Myocyte (in vitro differentiated cells): ENCODE data around the gene PDXDC1. TPM values are rescaled to one million over a fixed set of nuclear protein-coding genes. Genes with fewer than 3 reads are reported as not detected.
"Not testable (repeated sequence)": the region's sequence is repeated elsewhere in the genome, so short reads cannot be mapped to it uniquely, and the experiment has no call there.

ENCODE experiments used
- DNase-seq: peaks from one replicate; pipeline ENCODE4 v3.0.0-alpha.2; 2012; ENCODE audit warnings: low read depth
- total RNA-seq: library from RNA; depleted of rRNA; stranded (reverse); fragments of >200 nt; gene quantifications from 2 replicates; pipeline ENCODE4 v1.2.3, GENCODE V29; 2014

The PDXDC1 gene
- total RNA-seq, 1 donor from 2014 or later: 81.1 TPM

DNA sequence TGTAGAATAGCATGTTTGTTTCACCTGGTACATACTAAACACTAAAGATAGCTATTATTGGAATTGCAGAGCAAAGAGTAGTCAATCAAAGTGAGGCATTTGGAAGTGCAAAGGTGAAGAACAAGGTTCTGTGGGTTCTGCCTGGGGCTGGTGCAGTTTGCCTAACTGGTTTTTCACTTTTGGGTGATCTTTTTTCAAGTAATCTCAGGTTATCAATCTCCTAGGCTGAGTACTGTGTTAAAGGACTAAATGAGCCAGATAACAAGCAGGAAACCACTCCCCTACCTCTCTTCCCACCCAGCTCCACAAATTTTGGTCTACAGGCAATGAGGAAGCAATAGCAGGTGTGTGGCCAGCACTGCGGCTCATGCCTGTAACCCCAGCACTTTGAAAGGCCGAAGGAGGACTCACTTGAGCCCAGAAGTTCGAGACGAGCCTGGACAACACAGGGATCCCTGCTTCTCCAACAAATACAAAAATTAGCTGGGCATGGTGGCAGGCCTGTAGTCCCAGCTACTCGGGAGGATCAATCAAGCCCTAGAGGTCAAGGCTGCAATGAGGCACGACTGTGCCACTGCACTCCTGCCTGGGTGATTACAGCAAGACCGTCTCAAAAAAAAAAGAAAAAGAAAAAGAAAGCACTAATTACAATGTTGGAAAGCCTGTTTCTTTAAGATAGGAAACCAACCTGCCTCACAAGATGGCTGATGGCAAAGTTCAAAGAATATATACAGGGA lies 83.0 kb downstream of the PDXDC1 start:
- DNase-seq: no peak

GRCh38 chr16:15059324-15059723 lies 84.5 kb downstream of the PDXDC1 start:
- no peak for DNase-seq

DNA sequence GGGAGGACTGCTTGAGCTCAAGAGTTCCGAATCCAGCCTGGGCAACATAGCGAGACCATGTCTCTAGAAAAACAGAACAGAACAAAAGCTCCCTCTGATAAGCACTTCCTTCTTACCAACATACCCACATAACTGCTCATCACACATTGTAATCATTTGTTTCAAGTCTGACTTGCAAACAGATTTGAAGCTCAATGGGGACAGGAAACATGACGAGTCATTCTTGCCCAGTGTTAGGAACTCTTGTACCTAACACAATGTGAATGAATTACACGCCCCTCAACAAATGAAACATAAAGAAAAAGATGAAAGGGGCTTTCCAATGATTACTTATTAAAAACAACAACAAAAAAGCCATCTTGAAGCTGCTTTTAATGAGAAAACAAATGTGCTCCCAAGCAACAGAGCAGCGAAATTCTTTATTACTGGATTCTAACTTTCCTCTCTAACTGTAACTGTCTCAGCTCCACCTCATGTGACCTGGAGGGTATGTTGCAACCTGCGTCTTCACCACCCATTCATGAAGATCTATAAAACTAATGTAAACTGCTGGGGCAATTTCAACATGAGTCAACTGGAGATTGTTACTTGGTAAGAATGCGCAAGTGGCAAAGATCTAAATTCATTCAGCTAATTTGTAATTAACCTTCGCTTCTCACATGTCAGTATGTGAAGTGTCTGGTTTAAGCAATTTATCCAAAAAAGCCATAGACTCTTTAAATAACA lies 87.4 kb downstream of the PDXDC1 start:
- DNase-seq: not testable (repeated sequence)

DNA sequence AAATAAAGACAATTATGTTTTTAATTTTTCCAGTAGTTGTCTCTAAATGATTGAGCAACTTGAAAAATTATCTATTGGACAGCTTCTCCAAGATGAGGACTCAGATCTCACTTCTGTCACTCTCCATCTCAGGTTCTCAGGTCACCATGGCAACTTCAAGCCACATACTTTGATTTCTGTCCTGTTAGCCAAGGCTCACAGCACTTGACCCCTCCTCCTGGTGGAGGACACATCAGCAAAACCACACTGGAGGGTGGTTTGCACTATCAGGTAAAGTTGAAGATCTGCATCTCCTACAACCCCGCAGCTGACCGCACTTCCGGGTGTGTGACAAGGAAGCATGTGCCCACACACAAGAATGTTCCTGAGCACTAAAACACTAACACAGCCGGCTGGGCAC lies 91.1 kb downstream of the PDXDC1 start:
- DNase-seq: not testable (repeated sequence)

- not testable (repeated sequence) for DNase-seq
These were observed 91.9 kb downstream of the PDXDC1 start for GRCh38 chr16:15066690-15067089.

DNA sequence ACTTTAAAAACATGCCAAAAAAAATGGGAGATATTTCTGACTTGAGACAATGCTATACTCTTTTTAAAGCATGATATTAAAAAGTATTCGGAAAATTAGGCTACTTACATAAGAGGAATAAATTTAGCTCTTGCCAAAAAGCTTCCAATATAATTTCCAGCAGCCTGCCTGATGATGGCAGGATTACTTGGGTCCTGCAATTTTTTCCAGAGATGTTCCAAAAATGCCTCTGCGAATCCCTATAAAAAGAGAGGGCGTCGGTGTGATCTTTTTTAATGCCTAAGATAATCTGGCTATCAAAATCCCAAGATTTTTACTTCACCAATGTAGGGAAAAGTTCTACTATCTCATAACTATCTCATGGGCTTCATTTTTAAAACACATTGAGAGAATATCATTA lies 96.2 kb downstream of the PDXDC1 start:
- not testable (repeated sequence) for DNase-seq

DNA sequence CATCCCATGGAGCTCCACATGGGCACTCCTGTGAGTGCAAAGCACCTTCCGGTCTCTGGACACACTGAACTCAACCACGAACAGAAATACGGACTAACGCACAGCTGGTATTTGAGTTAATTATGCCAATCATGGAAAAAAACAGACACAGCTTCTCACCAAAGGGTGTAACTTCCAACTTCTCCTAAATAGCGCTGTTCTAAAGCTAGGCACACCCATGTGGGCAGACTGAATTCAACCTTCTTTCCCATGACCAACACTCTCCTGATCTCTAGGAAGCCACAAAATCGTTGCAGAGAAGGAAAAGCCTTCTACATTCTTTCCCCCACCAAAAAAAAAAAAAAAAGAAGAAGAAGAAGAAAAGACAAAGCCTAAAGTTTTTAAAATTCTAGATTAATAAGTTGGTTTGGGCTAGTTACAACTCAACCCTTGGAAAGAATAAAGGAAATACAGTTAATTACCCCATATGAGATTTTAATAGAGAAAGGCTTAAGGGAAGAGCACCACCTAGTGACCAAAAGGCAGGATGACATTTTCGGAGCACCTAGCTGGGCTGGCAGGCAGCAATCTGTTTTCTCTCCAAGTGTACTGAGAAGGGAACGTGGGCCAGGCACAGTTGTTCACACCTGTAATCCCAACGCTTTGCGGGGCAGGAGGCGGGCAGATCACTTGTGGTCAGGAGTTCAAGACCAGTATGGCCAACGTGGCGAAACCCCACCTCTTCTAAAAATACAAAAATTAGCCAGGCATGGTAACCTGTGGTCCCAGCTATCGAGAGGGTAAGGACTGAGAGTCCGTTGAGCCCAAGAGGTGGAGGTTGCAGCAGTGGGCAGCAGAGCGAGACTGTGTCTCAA lies 97.3 kb downstream of the PDXDC1 start:
- DNase-seq: not testable (repeated sequence)

GRCh38 chr16:15073101-15073500 lies 98.3 kb downstream of the PDXDC1 start:
- no peak for DNase-seq

DNA sequence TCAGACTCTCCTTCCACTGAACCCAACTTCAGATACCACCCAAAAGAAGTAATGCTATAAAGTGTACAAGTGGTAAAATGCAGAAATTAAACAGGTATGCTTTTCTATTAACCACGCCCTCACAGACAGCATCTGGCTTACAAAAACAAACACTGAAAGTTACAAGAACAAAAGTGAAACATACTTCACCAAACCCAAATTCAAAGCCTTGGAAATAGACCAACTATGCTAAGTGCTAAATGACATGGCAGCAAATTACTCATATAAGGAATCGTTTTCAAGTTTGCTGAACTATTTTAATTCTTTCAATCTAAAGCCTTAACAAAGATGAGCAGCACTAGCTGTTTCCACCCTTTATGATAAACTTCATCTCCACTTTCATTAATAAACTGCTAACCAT lies 101.3 kb downstream of the PDXDC1 start:
- DNase-seq: not testable (repeated sequence)

DNA sequence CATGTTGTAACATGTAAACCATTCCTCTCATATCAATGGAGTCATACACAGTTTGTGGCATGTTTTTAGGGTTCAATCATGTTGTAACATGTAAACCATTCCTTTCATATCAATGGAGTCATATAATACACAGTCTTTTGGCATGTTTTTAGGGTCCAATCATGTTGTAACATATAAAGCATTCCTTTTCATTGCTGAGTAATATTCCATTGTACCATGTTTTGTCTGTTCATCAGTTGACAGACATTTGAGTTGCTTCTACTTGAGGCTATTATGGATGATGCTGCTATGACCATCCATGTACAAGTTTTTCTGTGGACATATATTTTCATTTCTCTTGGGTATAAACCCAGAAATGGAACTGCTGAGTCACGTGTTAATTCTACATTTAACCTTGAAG lies 106.1 kb downstream of the PDXDC1 start:
- DNase-seq: not testable (repeated sequence)

- DNase-seq: not testable (repeated sequence)
These were observed 108.0 kb downstream of the PDXDC1 start for GRCh38 chr16:15082788-15083187.

DNA sequence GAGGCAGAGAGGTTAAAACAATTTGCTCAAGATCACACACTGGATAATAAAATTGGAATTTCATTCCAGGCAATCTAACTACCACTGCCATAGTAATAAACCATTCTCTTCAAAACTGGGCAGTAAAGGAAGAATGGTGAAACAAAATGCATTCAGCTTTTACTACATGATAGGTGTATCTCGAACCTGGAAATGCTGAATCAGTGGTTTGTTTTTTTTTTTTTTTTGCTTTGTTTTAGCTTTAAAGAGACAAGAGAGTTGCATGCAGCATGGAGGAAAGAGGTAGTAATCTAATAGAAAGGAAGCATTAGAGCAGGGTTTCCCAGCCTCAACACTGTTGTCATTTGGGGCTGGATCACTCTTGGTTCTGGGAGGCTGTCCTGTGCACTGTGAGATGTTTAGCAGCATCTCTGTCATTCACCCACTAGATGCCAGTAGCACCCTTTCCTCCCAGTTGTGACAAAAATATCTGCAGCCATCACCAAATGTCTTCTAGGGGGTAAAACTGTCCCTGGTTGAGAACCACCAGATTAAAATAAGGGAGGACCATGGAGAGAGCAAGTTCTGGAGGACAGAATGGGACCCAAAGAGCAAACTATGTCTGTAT lies 115.9 kb downstream of the PDXDC1 start:
- DNase-seq: not testable (repeated sequence)

DNA sequence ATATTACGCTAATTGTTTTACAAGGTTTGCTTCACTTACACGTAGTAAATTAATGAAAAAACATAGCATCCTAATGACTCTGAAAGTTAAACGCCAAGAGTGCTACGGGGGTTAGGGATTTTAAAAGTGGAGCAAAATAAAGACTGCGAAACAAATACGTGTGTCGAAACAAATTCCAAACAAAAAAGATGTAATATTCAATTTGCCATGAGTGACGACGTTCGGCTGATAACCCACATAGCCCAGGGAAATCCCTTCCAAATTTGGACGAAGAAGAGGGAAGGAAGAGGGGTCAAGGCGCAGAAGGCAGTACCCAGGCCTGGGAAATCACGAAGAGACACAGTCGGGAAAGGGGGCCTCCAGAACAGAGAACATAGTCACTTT lies 118.7 kb downstream of the PDXDC1 start:
- DNase-seq: not testable (repeated sequence)

DNA sequence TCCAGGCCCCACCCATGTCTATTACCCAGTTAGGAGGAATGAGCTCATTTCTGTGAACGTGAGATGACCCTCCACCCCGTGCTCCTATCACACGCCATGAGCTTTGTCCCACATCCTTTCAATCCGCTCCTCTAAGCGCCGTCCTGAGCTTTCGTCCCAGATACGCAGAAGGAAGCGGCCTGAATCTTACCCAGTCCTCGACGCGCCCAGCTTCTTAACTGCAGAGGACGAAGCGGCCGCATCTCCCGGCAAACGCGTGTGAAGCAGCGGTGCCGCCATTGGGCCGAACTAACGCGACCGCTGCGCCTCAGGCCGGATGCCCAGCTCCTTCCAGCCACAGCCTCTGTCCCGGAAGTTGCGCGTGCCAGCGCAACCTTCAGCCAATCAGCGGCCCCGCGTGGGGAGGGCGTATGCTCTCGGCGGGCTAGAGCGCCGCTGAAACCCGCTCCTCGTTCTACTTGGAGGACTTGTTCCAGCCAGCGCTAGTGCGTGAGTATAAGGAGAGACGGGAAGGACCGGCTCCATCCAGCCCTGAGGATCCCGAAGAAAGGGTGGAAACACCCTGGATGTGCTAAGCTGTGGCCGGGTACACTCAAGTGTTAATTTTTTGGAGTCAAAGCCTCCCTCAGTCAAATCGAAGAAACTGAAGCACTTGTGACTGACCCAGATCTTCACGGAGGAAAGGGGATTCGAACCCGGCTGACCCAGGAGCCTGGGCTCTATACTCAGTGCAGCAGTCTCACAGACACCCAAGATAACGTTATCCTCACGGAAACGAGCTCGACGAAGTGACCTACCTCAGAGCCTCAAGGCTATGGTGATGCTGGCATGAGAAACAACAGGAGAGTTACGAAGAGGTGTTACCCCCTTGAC lies 119.4 kb downstream of the PDXDC1 start, which contains the start of gene RRN3:
Gene RRN3 (minus strand): TSS at position 318 of the 873 bp plus-strand sequence. CDS start 39 bp downstream, at position 279.
- peak; percentile 95 for DNase-seq

- not testable (repeated sequence) for DNase-seq
These were observed 121.8 kb downstream of the PDXDC1 start for GRCh38 chr16:15096583-15096972.

GRCh38 chr16:15099366-15099909 lies 124.6 kb downstream of the PDXDC1 start:
- DNase-seq: not testable (repeated sequence)

- peak; percentile 1 for DNase-seq
These were observed 125.7 kb downstream of the PDXDC1 start for GRCh38 chr16:15100372-15100987.

DNA sequence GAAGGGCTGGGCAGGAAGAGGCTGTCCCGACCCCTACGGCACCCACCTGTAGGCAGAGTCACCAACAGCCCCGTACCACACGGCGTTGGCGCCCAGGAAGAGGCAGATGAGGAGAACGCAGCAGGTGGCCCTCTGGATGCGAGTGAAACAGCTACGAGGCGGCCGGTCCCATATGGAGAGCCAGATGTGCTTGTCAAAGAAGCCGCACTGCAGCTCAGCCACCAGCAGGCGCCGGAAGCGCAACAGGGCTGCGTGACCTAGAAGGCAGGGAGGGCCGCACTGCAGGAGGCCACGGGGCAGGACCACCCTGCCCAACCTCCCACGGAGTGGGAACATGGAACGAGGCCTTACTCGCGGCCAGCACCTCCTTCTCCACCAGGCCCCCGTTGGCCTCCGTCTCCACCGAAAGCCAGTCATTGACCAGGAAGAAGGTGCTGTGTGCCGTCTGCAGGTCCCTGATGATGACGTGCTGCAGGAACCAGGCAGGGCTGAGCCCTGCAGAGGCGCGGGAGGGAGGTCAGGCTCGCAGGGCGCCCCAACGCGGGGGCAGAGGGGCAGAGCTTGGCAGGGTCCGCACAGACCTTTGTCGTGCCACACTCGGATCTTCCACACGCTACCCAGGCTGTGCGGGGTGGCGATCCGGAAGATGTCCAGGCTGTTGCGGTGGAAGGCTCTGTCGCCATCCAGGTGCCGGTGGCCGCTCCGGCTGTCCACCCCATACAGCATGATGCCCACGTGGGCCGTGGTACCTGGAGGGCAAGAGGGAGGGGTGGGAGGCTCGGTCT lies 153.0 kb downstream of the PDXDC1 start:
- not testable (repeated sequence) for DNase-seq
